ENCODE data around the gene C10orf105.

C10orf105 gene

DNA sequence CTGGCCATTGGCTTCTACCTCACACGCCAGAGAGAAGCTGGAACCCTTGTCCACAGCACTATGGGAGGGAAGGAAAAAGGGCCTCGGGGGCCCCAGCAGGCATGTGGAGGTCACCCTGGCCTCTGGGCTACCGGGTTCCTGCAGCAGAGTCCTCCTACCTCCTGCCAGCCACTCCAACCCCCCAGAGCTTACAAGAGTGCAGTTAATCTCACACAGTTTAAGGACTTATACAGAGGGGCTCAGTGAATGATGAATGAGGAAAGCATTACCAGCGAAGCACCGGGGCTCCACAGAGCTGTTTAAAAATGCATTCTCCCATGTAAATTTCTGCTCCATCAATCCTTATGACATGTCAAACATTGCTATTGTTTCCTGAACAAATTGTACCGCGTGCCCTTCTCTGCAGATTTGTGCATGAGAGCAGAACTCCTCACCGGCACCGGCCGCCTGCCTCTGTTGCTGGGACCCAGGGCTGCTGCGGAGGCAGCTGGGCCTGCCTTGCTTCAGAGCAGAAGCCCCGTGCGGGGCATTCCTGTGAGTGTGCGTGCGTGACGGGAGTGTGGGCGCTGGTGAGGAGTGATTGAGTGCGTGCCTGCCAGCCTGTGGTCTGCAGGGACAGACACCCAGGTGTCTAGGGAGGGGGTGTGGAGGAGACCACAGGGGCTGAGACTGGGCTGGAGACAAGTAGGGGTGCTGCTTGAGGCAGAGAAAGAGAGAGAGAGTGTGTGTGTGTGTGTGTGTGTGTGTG lies 52.8 kb downstream of the C10orf105 start:
- Histone ChIP-seq H3K4me3 (no peak overlapping the region), H3K9ac (ENCODE audit: insufficient read length) (no peak overlapping the region), H3K27ac (no peak overlapping the region), H3K9me3 (ENCODE audit: low read depth, low read length) (no peaks in the 10 kb centered on the region), H3K36me3 (ENCODE audit: insufficient read depth, low read length) (no peaks in the 10 kb centered on the region)
- TF ChIP-seq FOXP2 (optimal IDR thresholded peaks at IDR 0.05; ENCODE audit: control extremely low read depth, extremely low read length, insufficient read depth) (no peak), POLR2AphosphoS5 (IDR thresholded peaks at IDR 0.05; ENCODE audit: borderline replicate concordance, low read depth, low read length) (no peak), EZH2 (IDR thresholded peaks at IDR 0.05) (no peak)
- DNase-seq (ENCODE audit: low read depth, low spot score): no peak

GRCh38 chr10:71665456-71665855 lies 54.1 kb downstream of the C10orf105 start:
- Histone ChIP-seq H3K4me3 (no peak overlapping the region), H3K27ac (no peak overlapping the region), H3K9ac (ENCODE audit: insufficient read length) (no peak overlapping the region), H3K9me3 (ENCODE audit: low read depth, low read length) (no peaks in the 10 kb centered on the region), H3K36me3 (ENCODE audit: insufficient read depth, low read length) (no peaks in the 10 kb centered on the region)
- no peak for TF ChIP-seq EZH2 (IDR thresholded peaks at IDR 0.05)
- TF ChIP-seq FOXP2 (optimal IDR thresholded peaks at IDR 0.05; ENCODE audit: control extremely low read depth, extremely low read length, insufficient read depth): no peak
- TF ChIP-seq POLR2AphosphoS5 (IDR thresholded peaks at IDR 0.05; ENCODE audit: borderline replicate concordance, low read depth, low read length): no peak
- DNase-seq (ENCODE audit: low read depth, low spot score): no peak

DNA sequence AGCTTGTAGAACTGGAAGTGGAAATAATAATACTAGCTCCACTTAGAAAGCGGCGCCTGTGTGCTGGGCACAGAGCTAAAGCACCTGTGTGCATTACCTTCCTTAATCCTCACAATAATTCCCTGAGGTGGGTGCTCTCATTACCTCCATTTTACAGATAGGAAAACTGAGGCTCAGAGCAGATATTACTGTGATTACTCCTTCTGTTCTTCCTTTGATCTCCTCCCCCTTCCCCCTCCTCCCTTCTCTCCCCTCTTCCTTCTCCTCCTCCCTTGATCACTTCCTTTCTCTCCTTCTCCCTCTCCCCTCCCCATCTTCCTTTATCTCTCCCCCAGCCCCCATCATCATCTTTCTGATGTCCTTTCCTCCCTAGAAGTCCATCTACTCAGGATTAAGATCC lies 55.0 kb downstream of the C10orf105 start:
- DNase-seq (ENCODE audit: low read depth, low spot score): no peak

DNA sequence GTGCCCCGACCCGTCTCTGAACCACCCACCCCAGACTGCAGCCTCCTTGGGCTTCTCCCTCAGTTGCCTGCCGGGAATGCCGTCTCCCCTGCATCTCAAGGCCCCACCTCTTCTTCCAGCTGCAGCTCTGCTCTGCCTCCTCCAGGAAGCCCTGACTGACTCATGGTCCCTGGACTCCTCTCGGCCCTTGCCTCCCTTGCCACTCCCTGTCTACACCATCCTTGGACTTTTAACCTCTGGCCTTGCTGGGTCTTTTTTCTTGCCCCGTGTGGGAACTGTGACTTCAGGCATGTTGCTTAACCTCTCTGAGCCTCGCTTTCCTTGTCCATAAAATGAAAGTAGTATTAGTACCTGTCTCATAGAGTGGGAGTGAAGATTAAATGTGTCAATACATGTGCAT lies 56.3 kb downstream of the C10orf105 start:
- H3K9me3 ChIP-seq (ENCODE audit: low read depth, low read length): no peaks in the 10 kb centered on the region
- no peak for DNase-seq (ENCODE audit: low read depth, low spot score)
- no peak for TF ChIP-seq FOXP2 (optimal IDR thresholded peaks at IDR 0.05; ENCODE audit: control extremely low read depth, extremely low read length, insufficient read depth)
- H3K36me3 ChIP-seq (ENCODE audit: insufficient read depth, low read length): no peaks in the 10 kb centered on the region
- H3K4me3 ChIP-seq: no peak overlapping the region
- no peak overlapping the region for H3K9ac ChIP-seq (ENCODE audit: insufficient read length)
- no peak overlapping the region for H3K27ac ChIP-seq

More for the DNA sequence above, 55.0 kb downstream of the C10orf105 start:
- Histone ChIP-seq H3K36me3 (ENCODE audit: insufficient read depth, low read length) (no peaks in the 10 kb centered on the region), H3K4me3 (no peak overlapping the region), H3K27ac (no peak overlapping the region), H3K9me3 (ENCODE audit: low read depth, low read length) (no peaks in the 10 kb centered on the region), H3K9ac (ENCODE audit: insufficient read length) (no peak overlapping the region)
- TF ChIP-seq FOXP2 (optimal IDR thresholded peaks at IDR 0.05; ENCODE audit: control extremely low read depth, extremely low read length, insufficient read depth): no peak
- no peak for TF ChIP-seq EZH2 (IDR thresholded peaks at IDR 0.05)
- no peak for TF ChIP-seq POLR2AphosphoS5 (IDR thresholded peaks at IDR 0.05; ENCODE audit: borderline replicate concordance, low read depth, low read length)

- no peaks in the 10 kb centered on the region for H3K9me3 ChIP-seq (ENCODE audit: low read depth, low read length)
- no peak for DNase-seq (ENCODE audit: low read depth, low spot score)
- no peaks in the 10 kb centered on the region for H3K36me3 ChIP-seq (ENCODE audit: insufficient read depth, low read length)
- no peak overlapping the region for H3K27ac ChIP-seq
- H3K4me3 ChIP-seq: no peak overlapping the region
- no peak overlapping the region for H3K9ac ChIP-seq (ENCODE audit: insufficient read length)
- no peak for TF ChIP-seq POLR2AphosphoS5 (IDR thresholded peaks at IDR 0.05; ENCODE audit: borderline replicate concordance, low read depth, low read length)
- TF ChIP-seq EZH2 (IDR thresholded peaks at IDR 0.05): no peak
- TF ChIP-seq FOXP2 (optimal IDR thresholded peaks at IDR 0.05; ENCODE audit: control extremely low read depth, extremely low read length, insufficient read depth): no peak
Measured at GRCh38 chr10:71661779-71662336, 57.7 kb downstream of the C10orf105 start.

Measured in SK-N-MC (cell line).